ENCODE measurements around the gene AUTS2. TPM values are rescaled to one million over a fixed set of nuclear protein-coding genes. Genes with fewer than 3 reads are reported as not detected.

Gene AUTS2
- total RNA-seq, 1 experiment from 2014 or later = 2.5 TPM

GRCh38 chr7:69654849-69655707, 56.8 kb downstream of the AUTS2 start:
- no peak for ATAC-seq
- Histone ChIP-seq H3K27me3 (ENCODE audit: control insufficient read depth, insufficient read depth, low read length) (no peaks in the 10 kb centered on the region; the same call in 1 of the 2 replicates), H3K9me3 (ENCODE audit: control insufficient read depth, insufficient read depth, low read depth, low read length) (no peaks in the 10 kb centered on the region), H3K36me3 (ENCODE audit: control insufficient read depth, insufficient read depth, low read length) (no peaks in the 10 kb centered on the region), H3K27ac (ENCODE audit: low read length) (no peak overlapping the region), H3K4me3 (ENCODE audit: low read depth in 2 of 2, low read length in 2 of 2) (no peak overlapping the region), H3K4me1 (ENCODE audit: control insufficient read depth, insufficient read depth, low read length) (no peaks in the 10 kb centered on the region)
- intact Hi-C loops (cut with micrococcal nuclease; ENCODE audit: unreplicated experiment) (no loop called here), in situ Hi-C loops (cut with HindIII; ENCODE audit: low pct_unique_long_range_greater_than_20kb, low sequenced_read_pairs) (no loop called here)
- ChIA-PET POLR2A (no interaction called here), CTCF (no interaction called here)
- TF ChIP-seq, protein P1, sequence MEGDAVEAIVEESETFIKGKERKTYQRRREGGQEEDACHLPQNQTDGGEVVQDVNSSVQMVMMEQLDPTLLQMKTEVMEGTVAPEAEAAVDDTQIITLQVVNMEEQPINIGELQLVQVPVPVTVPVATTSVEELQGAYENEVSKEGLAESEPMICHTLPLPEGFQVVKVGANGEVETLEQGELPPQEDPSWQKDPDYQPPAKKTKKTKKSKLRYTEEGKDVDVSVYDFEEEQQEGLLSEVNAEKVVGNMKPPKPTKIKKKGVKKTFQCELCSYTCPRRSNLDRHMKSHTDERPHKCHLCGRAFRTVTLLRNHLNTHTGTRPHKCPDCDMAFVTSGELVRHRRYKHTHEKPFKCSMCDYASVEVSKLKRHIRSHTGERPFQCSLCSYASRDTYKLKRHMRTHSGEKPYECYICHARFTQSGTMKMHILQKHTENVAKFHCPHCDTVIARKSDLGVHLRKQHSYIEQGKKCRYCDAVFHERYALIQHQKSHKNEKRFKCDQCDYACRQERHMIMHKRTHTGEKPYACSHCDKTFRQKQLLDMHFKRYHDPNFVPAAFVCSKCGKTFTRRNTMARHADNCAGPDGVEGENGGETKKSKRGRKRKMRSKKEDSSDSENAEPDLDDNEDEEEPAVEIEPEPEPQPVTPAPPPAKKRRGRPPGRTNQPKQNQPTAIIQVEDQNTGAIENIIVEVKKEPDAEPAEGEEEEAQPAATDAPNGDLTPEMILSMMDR (IDR thresholded peaks at IDR 0.05) = no peak
- TF ChIP-seq SIN3A (IDR thresholded peaks at IDR 0.05; ENCODE audit: borderline replicate concordance, insufficient read depth, low read depth, low read length) (no peak), POLR2AphosphoS5 (IDR thresholded peaks at IDR 0.05; ENCODE audit: low read depth, low read length) (no peak), REST (IDR thresholded peaks at IDR 0.05; ENCODE audit: insufficient read depth in 1 of 2, low read depth in 2 of 2, low read length in 1 of 2) (no peak), TCF7L2 (IDR thresholded peaks at IDR 0.05; ENCODE audit: low read depth, low read length) (no peak)
- no TSS peak for BruUV-seq (replicated peaks)
- no peak for DNase-seq (ENCODE audit: low read depth, low spot score)

DNA sequence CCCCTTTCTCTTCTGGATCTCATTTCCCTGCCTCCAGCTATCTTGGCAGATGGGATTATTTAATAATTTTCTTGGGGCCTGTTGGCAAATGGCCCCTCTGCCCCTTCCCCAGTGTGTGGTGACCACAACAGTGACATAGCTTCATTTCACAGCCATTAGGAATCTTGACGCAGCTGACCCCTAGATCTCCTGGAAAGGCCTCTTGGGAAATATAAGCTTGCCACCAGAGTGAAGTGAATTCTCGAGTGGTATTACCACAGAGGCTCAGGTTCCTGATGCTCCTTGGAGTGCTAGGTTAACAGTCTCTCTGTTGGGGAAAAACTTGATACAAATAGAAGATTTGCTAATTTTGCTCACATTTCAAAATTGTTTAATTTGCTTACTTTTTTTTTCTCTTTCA, 57.8 kb downstream of the AUTS2 start:
- POLR2A ChIA-PET = no interaction called here
- DNase-seq (ENCODE audit: low read depth, low spot score) = no peak
- intact Hi-C loops (cut with micrococcal nuclease; ENCODE audit: unreplicated experiment) = no loop called here

More for the DNA sequence above, 57.8 kb downstream of the AUTS2 start:
- H3K9me3 ChIP-seq (ENCODE audit: control insufficient read depth, insufficient read depth, low read depth, low read length) = no peaks in the 10 kb centered on the region
- in situ Hi-C loops (cut with HindIII; ENCODE audit: low pct_unique_long_range_greater_than_20kb, low sequenced_read_pairs) = no loop called here
- TF ChIP-seq TCF7L2 (IDR thresholded peaks at IDR 0.05; ENCODE audit: low read depth, low read length) (no peak), SIN3A (IDR thresholded peaks at IDR 0.05; ENCODE audit: borderline replicate concordance, insufficient read depth, low read depth, low read length) (no peak), POLR2AphosphoS5 (IDR thresholded peaks at IDR 0.05; ENCODE audit: low read depth, low read length) (no peak), REST (IDR thresholded peaks at IDR 0.05; ENCODE audit: insufficient read depth in 1 of 2, low read depth in 2 of 2, low read length in 1 of 2) (no peak)
- TF ChIP-seq, protein P1 (IDR thresholded peaks at IDR 0.05) = no peak
- H3K27me3 ChIP-seq (ENCODE audit: control insufficient read depth, insufficient read depth, low read length) = no peaks in the 10 kb centered on the region; the same call in 1 of the 2 replicates
- H3K4me1 ChIP-seq (ENCODE audit: control insufficient read depth, insufficient read depth, low read length) = no peaks in the 10 kb centered on the region
- BruUV-seq (replicated peaks) = no TSS peak
- H3K27ac ChIP-seq (ENCODE audit: low read length) = no peak overlapping the region
- no peaks in the 10 kb centered on the region for H3K36me3 ChIP-seq (ENCODE audit: control insufficient read depth, insufficient read depth, low read length)
- ATAC-seq = no peak
- H3K4me3 ChIP-seq (ENCODE audit: low read depth in 2 of 2, low read length in 2 of 2) = no peak overlapping the region
- CTCF ChIA-PET = no interaction called here

Measured in Panc1 (cell line).